HG03432 (cell line): Measurements from ENCODE around the gene COL13A1.

ENCODE experiments used
- ATAC-seq: cut with Tn5 transposase; IDR thresholded peaks from one replicate; pipeline ENCODE4 v1.9.1; 2021; ENCODE audit warnings: mild to moderate bottlenecking, moderate library complexity; ENCODE audit not compliant: unreplicated experiment

Gene COL13A1

DNA sequence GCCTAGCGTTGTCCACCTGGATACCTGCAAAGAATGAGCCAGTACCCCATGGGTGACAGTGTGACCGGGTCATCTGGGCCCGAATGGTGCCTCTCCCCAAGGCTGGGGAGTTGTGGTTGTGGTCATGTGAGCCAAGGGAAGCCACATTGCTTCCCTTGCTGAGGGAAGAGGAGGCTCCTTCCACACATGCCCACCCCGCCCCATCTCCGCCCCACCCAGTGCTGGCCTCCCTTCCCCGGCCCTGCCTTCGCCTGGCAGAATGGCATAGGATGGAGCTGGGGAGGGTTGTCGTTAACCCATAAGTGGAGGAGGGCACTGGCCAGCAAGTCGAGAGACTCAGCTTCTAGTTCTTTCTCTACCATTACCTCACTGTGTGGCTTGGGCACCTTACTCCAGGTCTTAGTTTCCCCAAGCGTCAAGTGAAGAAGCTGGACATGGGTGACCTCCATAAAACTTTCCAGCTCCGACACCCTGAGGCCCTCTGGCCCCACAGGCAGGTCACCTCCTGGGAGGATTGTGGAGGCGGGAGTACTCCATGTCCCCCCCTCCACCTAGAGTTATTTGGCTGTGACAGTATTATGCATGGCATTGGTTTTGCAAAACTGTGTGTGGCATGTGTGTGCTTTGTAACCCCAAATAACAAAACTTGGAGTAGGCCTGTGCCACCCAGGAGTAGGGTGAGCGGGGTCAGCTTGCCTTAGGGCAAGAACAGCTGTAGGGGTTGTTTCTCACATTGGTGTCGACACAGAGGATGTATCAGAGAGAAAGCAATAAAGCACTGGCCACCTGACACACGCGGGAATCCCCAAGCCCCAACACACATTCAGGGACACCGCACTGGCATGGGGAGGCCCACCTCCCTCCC lies 160.4 kb downstream of the COL13A1 start:
- ATAC-seq = no peak

DNA sequence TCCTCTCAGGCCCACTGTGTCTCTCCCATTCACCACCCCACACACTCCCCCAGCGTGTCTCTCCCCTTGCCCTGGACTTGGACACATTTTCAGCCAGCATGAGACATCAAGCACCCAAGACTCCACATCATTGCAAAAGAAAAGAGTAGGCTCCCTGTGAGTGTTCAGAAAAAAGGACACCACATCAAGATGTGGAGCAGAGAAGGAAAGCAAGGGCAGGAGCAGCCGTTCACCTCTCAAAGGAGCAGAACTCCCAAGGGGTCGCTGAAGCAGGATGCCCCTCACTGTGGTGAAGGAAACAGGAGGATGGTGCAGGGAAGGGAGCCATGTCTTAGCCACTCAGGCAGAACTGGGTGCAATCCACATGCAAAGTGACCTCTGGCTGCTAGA lies 161.0 kb downstream of the COL13A1 start:
- no peak for ATAC-seq

DNA sequence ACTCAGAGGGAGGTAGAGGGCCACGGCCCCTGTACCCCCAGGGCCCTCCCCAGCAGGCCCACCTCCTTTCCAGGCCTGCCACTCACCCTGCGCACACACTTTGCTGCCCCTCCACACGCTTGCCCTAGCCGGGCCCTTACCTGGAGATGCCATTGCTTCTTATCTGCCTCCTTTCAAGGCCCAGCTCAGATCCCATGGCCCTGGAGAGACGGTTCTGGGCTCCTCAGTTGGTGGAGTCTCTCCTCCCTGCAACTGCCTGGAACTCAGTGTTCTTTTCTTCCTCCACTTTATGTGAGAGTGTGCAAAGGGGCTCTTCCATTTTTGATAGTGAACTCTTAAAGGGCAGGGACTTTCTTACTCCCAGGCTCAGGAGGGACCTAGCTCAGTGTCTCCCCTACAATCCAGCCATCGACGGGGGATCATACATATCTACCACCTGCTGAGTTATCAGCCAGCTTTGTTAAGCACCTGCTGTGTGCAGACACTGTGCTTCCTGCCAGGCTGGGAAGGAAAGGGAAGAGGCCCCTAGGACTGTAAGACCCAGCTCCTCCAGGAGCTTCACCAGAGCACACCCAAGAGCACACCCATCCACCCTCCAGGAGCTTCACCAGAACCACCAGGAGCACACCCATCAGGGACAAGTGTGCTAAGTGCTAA lies 161.6 kb downstream of the COL13A1 start:
- ATAC-seq = no peak

DNA sequence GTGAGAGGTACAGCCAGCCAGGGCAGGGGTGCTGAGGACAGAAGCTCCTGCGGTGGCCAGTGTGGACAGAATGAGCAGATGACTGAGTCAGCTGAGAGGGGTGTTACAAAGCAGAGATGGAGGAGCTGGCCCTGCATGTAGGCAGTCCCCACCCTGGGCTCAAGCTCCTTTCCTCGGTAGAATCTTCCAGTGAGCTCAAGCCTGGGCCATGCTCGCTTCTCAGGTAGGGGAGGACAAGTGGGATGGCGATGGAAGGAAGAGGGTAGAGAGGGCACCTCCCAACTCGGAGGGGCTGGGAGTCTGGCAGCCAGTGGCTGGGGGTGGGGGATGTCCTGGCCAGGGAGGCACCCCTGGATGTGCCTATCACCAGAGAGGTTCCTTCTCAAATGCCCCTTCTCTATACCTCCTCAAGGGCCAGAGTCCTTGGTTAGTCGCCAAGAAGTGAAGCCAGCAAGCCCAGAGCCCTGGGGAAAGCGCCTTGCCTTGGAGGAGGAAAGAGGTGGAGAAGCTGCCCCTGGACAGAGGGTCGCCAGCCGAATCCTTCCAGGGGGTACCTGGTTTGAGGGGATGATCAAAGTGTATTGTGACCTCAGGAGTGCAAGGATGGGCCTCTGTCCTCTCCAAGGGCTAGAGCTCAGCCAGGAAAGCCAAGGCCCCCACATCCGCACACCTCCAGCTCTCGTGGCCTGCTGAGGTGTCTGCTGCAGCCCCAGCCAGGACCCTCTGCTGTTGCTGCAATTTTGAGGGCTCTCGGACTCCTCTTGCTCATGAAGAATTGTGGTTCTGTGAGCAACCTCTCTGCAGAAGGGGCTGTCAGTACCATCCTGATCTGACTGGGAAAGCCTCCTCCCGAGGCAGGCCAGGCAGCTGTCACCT lies 162.4 kb downstream of the COL13A1 start:
- ATAC-seq = no peak

DNA sequence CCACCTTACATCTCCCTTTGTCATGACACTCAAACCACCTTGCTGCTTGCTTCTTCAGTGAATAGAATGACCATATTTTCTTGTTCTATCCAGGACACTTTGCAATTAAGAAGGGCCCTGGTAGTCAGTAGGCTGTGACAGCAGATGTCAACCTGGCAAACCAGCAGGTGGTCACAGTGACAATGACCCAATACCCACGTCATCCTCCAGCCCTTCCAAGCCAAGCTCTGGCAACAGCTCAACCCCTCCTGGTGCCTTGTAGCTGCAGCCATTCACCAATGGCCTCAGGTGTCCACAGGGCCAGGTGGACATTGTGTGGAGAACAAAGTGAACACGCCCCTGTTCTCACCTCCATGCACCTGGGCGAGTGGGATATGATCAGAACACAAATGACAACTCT lies 163.4 kb downstream of the COL13A1 start:
- ATAC-seq = no peak

DNA sequence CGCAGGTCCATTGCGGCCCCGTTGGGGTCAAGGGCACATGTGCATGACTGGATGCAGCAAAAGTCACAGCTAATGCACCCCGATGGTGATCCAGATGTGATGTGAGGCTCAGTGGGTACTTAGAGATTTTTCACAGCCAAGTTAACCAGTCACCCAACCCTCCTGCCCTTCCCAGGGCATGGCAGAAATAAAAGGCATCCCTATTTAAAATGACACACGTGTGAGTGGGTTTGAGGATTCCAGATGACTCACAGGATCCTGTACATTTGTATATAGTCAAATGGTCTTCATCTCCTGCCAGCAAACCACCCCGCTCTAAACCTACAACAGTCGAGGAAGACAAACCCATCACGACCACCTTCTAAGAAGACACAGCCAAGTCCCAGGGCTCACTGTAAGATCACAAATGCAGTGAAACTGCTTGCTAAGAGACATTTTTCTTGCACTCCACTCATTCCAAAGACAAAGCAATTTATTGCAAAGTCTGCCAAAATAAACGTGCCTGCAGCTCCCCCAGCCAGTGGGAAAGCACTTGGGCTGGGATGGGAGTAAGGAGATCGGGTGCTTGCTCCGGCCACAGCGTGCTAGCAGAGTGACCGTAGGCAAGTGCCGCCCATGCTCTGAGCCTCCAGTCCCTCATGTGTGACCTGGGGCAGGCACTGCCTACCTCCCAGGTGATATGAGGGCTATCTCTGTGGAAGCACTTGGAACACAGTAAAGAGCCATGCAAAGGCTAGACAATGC lies 164.4 kb downstream of the COL13A1 start:
- no peak for ATAC-seq

DNA sequence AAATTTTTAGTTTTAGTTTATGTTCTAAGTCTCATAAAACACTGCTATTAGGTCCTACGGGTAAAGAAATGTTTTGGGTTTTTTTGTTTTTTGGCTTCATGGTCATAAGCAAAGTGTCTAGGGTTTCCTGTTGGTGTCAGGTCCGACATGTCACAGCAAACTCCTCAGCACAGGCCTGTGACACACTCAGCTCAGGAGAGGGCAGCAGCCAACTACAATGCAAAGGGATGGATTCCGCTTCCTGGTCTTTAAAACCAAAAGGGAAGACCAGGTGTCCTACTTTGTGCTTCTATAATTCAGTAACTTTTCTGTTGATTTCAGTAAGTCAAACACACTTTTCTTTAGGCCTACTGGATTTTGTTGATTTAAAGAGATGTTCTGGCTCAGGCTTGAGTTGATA lies 167.1 kb downstream of the COL13A1 start:
- ATAC-seq = no peak

DNA sequence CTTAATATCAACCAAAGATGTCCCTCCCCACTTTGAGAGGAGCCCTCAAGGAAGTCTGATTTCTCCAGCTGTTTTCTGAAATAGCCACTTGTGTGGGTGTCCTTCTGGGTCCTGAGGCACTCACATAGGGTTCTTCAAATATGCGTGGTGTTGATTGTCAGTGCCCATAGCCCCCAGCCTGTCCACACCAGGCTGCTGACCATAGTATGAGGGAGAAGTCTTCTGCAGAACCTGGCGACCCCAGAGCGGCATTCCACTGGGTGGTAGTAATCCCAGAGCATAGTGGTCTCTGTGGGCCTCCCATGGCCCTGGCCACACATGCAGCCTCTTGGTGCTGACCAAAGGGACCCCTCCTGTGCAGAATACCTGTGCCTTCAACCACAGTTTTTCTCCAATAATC lies 168.3 kb downstream of the COL13A1 start:
- ATAC-seq = no peak

DNA sequence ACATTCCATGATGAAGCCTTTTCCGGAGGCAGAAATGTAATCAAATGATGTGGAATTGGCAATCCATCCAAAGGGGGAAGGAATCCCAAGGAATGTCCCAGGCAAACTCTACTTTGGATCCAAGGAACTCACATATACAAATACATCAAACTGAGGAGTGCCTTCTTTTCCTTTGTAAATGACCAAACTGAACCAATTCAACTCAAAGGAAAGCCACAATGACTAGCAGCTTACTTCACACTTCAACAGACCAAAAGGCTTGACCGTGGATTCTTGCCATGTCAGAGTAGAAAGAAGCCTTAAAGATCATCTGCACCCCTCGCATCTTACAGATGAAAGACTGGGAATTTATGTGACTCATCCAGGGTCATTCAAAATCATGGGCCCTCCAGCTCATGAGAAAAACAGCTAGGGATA lies 171.3 kb downstream of the COL13A1 start:
- no peak for ATAC-seq

DNA sequence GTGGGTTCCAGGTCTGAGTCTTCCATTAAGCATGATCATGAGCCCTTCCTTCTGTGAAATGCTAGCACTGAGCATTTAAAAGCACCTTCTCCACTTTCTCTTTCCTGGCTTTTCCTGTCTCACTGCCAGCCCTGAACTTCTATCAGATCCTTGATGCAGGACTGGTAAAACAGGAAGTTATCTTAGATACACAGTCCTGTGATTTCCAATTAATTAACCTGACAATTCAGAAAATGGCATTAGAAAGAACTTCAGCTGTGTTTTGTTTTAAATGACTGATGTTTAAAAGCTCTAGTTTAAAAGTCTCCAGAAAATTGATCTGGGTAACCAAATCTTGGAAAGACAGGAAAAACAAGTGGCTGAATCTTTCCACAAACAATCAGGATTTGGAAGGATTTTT lies 172.0 kb downstream of the COL13A1 start:
- no peak for ATAC-seq

DNA sequence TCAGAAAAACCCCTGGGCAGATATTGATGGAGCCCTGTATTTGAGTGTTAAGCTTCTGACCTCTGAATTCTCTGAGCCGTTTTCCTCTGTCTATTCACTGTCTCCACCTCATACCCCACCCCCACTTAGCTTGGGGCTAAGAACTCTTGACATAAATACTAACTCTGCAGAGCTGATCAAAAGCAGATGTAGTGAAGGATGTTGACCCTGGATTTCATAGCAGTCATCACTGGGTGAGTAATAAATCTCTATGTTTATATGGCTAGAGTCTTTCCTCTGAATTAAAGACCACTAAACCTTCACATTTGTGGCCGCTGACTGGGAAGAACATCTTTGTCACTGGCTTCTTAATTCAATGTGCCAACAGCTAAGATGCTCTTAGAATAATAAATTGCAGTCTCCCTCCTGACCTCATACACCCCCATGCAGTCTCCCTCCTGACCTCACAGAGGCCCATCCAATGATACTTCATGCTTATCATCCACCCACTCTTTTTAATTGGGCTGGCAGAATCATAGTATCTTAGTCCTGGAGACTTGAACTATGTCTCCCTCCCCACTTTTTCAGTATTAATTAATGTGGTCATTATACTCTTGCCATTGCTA lies 172.9 kb downstream of the COL13A1 start:
- no peak for ATAC-seq

DNA sequence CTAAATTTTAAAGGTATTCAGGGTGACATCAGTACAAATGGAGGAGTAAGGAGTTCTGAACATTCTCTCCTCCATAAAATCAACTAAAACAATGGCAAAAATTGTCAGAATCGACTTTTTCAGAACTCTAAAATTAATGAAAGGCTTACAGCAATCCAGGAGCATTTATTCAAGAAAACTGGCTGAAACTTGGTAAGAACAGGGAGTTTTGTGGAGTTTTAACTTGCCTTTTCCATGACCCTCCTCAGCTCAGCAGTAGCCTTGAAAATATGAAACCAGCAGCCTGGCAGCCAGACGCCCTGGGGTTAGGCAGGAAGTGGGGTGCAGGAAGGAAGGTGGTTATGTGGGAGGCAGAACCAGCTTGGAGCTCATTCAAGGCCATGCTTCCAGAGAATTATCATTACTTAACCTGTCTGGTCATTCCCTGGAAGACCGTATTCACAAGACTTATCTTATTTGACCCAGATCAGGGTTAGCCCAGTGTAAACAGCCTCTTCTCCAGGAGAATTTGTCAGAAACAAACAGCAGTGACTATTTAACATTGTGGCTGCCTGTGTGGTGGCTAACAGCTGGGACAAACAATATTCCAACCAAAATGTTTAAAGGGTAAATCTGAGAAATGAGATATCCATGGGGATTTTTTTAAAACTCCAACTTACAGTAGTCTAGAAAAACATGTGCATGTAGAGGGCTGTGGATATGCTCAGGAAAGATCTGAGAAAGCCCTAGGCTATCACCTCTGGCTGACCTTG lies 175.3 kb downstream of the COL13A1 start:
- ATAC-seq = no peak

DNA sequence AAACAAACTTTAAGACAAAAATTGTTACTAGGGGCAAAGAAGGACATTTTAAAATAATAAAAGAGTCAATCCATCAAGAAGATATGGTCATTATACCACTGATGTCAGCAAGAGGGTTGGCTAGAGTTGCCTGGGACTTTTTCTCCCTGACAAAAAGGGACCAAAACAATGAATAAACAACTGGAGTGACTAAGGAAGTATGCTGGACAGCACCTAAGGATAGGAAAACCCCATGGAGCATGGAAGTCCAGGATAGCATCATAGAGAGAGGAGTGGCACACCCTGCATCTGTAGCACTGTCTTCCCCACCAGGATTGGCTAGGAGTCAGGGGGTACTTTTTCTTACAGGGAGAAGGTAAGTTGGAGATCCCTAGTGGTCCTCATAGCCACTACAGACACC lies 177.5 kb downstream of the COL13A1 start:
- ATAC-seq = no peak

DNA sequence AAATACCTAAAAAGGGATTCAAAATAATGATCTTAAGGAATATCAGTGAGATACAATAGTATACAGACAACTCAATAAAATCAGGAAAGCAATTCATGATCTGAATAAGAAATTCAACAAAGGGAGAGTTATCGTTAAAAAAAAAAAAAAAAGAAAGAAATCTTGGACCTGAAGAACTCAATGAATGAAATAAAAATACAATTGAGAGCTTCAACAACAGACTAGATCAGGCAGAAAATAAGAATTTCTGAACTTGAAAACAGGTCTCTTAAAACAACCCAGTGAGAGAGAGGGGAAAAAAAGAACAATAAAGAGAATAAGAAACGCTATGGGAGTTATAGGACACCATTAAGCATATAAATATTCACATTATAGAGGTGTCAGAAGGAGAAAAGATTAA lies 179.0 kb downstream of the COL13A1 start:
- no peak for ATAC-seq

DNA sequence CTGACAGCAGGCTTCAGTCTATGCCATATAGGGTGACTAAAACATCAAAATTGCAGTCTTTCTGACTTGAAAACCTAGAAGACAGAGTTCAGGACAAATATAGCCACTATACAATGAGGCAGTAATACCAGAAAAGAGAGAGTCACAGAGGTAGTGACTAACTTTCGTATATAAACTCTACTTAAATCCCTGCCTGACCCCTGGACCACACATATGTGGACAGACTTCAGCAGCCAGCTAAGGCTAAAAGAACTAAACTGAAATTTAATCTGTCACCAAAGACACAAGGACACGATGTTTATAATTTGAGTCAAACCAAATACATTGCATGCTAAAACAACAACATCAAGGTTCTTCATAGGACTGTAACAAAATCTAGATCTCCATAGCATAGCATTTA lies 186.4 kb downstream of the COL13A1 start:
- ATAC-seq = no peak

DNA sequence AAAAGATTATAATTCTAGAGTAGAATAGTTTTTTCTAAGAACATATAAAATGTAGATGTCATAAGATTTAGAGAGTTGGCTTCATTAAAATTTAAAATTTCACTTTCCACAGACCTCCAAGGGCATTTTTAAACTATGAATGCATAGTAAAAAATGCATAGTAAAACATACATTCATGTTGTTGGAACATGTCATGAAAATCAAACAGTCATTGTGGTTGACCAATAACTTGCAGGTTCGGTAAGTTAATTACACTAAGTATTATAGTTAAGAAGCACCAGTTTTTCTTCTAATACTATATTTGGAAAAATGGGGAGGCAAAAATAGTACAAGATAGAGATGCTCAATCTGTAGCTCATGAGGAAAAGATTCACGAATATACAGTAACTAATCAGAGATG lies 189.4 kb downstream of the COL13A1 start:
- ATAC-seq = no peak

DNA sequence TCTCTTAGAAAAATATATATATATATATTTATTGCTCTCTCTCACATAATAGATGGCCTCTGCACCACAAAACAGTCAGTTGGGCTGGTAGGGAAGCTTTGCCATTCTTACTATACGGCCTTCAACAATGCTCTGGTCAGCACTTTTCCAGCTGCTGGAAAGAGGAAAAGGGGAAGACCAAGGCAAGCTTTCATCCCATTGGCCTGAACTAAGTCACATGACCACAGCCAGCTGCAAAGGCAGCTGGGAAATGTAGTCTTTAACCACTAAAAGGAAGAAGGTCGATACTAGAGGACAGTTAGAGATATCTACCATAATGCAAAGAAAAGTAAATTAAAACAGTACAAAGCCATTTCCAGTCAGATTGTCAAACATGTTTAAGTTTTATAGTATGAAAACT lies 192.6 kb downstream of the COL13A1 start:
- ATAC-seq = no peak

DNA sequence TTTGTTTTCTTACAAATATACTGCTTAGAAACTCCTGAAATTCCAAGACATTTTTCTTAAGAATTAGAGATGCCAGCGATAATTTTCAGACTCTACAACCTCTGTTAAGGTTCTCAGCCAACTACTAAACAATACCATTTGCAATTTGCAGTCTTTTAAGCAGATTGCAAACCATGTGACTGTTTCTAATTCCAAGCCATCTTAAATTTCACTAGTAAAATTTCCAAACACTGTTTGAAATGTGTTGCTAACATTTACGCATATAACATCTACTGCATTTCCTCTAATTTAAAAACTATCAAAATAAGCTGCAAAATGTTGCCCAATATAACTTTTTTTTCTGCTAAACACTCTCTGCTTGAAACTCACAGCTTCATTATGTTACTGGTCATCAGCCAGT lies 194.9 kb downstream of the COL13A1 start:
- no peak for ATAC-seq

DNA sequence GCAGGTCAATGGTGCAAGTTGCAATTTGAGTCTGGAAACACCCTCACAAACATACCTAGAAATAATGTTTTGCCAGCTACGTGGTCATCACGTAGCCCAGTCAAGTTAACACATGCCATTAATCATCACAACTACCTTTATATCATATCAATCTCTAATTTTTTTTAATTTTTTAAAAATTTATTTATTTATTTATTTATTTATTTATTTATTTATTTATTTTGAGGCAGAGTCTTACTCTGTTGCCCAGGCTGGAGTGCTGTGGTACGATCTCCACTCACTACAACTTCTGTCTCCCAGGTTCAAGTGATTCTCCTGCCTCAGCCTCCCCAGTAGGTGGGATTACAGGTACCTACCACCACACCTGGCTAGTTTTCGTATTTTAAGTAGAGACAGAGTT lies 198.6 kb downstream of the COL13A1 start:
- no peak for ATAC-seq
